Pericardium fibroblast (primary cell): ENCODE results near the gene LIPM. TPM values are rescaled to one million over a fixed set of nuclear protein-coding genes. Genes with fewer than 3 reads are reported as not detected.

Source experiments
- total RNA-seq: library from RNA; depleted of rRNA; stranded (reverse); fragments of >200 nt; gene quantifications from 2 replicates; pipeline ENCODE4 v1.2.3, GENCODE V29; 2015

LIPM gene, protein sequence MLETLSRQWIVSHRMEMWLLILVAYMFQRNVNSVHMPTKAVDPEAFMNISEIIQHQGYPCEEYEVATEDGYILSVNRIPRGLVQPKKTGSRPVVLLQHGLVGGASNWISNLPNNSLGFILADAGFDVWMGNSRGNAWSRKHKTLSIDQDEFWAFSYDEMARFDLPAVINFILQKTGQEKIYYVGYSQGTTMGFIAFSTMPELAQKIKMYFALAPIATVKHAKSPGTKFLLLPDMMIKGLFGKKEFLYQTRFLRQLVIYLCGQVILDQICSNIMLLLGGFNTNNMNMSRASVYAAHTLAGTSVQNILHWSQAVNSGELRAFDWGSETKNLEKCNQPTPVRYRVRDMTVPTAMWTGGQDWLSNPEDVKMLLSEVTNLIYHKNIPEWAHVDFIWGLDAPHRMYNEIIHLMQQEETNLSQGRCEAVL
- total RNA-seq = 0.34 TPM in 1 of 2 replicates, not detected in the other

DNA sequence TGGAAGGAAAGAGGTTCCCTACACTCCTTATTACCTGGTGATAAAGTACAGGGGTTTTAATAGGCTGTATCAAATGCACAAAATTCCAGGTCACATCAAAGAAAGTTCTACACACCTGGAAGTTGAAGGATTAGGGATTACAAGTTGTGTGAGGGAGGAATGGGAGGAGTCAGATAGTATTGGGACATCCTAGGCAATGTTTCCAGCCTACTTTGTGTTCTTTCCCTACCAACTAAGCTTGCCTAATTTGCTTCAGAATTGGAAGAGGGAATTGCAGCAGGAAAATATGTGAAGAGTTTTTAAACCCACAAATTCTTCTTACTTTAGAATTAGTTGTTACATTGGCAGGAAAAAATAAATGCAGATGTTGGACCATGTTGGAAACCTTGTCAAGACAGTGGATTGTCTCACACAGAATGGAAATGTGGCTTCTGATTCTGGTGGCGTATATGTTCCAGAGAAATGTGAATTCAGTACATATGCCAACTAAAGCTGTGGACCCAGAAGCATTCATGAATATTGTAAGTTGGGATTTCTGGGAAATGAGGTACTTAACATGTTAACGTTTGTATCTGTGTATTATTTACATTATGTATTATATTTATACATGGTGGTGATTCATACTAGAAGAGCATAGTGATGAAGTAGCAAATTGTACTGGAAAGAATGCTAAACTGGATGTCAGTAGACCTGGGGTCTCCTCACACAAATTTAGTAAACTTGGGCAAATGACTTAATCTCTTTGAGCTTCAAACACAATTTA, at the start of gene LIPM:
TSS of gene LIPM (plus strand) at position 208 of the 763 bp plus-strand sequence. CDS start at position 375, 167 bp downstream.

DNA sequence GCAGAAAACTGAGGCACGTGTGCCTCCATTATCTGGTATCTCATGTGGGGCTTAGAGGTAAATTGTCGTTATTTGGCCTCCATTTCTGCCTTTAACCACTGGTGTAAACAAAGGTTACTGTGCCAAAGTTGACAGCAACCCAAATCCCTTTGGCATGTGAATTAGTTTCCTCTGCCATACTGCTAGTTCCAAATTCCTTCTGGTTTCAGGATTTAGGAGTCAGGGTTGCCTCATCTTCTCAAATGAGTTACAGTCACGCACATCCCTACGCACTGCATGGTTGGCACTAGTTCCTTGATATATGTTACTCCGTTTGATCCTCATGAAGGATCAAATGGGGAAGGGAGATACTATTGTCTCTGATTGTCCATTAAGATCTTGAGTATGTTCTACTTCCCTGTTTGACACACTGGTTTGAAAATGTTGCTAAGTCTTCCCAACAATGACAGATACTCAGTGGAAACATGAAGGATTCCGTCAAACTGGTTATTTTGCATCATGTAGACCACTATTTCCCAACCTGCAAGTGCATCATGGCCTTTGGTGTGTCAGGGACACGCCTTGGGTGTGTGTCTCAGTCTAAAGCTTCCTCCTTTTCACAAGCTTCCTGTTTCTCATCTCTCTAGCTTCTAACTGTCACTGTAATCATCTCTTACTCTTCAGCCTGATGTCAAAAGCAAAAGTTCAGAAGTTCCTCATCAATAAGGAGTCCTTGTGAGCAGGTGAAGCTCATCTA, 43.0 kb upstream of the LIPM start, which contains the start of gene LIPN:
TSS of gene LIPN (plus strand) at position 655 of the 736 bp plus-strand sequence. CDS start 1,386 bp downstream, outside the sequence.

DNA sequence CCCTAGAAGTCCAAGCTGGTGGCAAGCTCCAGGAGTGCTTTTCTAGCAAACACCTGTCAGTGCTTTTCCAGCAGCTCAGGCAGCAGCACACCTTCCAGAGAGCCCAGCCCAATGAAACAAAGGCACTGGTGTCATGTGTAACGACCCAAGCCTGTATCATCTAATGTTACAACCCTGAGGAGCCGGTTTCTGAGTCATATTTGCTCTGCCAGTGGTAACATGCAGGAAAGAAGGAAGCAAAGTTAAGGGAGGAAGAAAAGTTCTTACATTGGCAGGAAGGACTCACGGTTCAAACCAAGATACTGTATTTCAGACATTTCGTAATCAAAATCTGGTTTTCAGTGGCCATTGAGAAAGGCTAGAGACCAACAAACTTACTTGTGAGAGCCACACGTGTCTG, 49.2 kb downstream of the LIPM start, which contains the start of gene ANKRD22:
TSS of gene ANKRD22 (minus strand) at position 139 of the 400 bp plus-strand sequence. CDS start 237 bp downstream, outside the sequence.

Other genes with a start within 250 kb of the LIPM start
- 17.5 and 20.2 TPM in 2 replicates for gene RNLS, start 219.4 kb upstream of the LIPM start, total RNA-seq
- not detected in 2 replicates for gene LIPJ, start 216.0 kb upstream of the LIPM start, total RNA-seq
- gene LIPF, start 138.3 kb upstream of the LIPM start, total RNA-seq = not detected in 2 replicates
- gene LIPK, start 96.5 kb upstream of the LIPM start, total RNA-seq = not detected in 2 replicates
- gene LIPN, start 42.7 kb upstream of the LIPM start, total RNA-seq = not detected in 2 replicates
- gene ANKRD22, start 49.1 kb downstream of the LIPM start, total RNA-seq = not detected in 2 replicates
- gene STAMBPL1, start 77.5 kb downstream of the LIPM start, total RNA-seq = 13.0 and 36.9 TPM in 2 replicates
- gene ACTA2, start 150.0 kb downstream of the LIPM start, total RNA-seq = 181 and 1,821 TPM in 2 replicates
- gene FAS, start 188.1 kb downstream of the LIPM start, total RNA-seq = 32.7 and 36.8 TPM in 2 replicates